Measurements from ENCODE around the gene SLC25A21. TPM values are rescaled to one million over a fixed set of nuclear protein-coding genes. Genes with fewer than 3 reads are reported as not detected.

SLC25A21 gene
- total and polyA plus RNA-seq, 2 of the 13 experiments (the other 11 are each of a cell fraction or from before 2014, with no cell fraction given): 1.9 to 2.9 TPM

- TF ChIP-seq, protein P1, sequence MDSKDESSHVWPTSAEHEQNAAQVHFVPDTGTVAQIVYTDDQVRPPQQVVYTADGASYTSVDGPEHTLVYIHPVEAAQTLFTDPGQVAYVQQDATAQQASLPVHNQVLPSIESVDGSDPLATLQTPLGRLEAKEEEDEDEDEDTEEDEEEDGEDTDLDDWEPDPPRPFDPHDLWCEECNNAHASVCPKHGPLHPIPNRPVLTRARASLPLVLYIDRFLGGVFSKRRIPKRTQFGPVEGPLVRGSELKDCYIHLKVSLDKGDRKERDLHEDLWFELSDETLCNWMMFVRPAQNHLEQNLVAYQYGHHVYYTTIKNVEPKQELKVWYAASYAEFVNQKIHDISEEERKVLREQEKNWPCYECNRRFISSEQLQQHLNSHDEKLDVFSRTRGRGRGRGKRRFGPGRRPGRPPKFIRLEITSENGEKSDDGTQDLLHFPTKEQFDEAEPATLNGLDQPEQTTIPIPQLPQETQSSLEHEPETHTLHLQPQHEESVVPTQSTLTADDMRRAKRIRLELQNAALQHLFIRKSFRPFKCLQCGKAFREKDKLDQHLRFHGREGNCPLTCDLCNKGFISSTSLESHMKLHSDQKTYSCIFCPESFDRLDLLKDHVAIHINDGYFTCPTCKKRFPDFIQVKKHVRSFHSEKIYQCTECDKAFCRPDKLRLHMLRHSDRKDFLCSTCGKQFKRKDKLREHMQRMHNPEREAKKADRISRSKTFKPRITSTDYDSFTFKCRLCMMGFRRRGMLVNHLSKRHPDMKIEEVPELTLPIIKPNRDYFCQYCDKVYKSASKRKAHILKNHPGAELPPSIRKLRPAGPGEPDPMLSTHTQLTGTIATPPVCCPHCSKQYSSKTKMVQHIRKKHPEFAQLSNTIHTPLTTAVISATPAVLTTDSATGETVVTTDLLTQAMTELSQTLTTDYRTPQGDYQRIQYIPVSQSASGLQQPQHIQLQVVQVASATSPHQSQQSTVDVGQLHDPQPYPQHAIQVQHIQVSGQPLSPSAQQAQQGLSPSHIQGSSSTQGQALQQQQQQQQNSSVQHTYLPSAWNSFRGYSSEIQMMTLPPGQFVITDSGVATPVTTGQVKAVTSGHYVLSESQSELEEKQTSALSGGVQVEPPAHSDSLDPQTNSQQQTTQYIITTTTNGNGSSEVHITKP (CRISPR knock-in tag; IDR thresholded peaks at IDR 0.05; ENCODE audit: low read depth): no peak
- TF ChIP-seq CREBL2 (CRISPR knock-in tag; IDR thresholded peaks at IDR 0.05; ENCODE audit: borderline replicate concordance) (no peak), NFRKB (IDR thresholded peaks at IDR 0.05) (peak; percentile 50; the same call in 1 of the 2 replicates), GLI4 (CRISPR knock-in tag; IDR thresholded peaks at IDR 0.05; ENCODE audit: borderline replicate concordance) (no peak), CEBPG (CRISPR knock-in tag; IDR thresholded peaks at IDR 0.05) (no peak), GFI1 (CRISPR knock-in tag; IDR thresholded peaks at IDR 0.05; ENCODE audit: borderline replicate concordance) (no peak), HNRNPUL1 (IDR thresholded peaks at IDR 0.05; ENCODE audit: low read depth, low read length) (no peak), ZNF567 (CRISPR knock-in tag; IDR thresholded peaks at IDR 0.05; ENCODE audit: borderline replicate concordance) (no peak), ZNF674 (CRISPR knock-in tag; IDR thresholded peaks at IDR 0.05; ENCODE audit: low read depth) (no peak), NPAS2 (CRISPR knock-in tag; IDR thresholded peaks at IDR 0.05; ENCODE audit: borderline replicate concordance) (no peak)
- TF ChIP-seq, protein P2, sequence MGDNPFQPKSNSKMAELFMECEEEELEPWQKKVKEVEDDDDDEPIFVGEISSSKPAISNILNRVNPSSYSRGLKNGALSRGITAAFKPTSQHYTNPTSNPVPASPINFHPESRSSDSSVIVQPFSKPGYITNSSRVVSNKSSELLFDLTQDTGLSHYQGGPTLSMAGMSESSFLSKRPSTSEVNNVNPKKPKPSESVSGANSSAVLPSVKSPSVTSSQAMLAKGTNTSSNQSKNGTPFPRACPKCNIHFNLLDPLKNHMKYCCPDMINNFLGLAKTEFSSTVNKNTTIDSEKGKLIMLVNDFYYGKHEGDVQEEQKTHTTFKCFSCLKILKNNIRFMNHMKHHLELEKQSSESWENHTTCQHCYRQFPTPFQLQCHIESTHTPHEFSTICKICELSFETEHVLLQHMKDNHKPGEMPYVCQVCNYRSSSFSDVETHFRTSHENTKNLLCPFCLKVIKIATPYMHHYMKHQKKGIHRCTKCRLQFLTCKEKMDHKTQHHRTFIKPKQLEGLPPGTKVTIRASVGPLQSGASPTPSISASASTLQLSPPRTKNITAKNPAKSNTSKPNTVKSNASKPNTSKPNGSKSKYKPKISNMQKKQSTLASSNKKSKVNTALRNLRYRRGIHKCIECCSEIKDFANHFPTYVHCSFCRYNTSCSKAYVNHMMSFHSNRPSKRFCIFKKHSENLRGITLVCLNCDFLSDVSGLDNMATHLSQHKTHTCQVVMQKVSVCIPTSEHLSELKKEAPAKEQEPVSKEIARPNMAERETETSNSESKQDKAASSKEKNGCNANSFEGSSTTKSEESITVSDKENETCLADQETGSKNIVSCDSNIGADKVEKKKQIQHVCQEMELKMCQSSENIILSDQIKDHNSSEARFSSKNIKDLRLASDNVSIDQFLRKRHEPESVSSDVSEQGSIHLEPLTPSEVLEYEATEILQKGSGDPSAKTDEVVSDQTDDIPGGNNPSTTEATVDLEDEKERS (CRISPR knock-in tag; IDR thresholded peaks at IDR 0.05): no peak
- TF ChIP-seq, protein P3, sequence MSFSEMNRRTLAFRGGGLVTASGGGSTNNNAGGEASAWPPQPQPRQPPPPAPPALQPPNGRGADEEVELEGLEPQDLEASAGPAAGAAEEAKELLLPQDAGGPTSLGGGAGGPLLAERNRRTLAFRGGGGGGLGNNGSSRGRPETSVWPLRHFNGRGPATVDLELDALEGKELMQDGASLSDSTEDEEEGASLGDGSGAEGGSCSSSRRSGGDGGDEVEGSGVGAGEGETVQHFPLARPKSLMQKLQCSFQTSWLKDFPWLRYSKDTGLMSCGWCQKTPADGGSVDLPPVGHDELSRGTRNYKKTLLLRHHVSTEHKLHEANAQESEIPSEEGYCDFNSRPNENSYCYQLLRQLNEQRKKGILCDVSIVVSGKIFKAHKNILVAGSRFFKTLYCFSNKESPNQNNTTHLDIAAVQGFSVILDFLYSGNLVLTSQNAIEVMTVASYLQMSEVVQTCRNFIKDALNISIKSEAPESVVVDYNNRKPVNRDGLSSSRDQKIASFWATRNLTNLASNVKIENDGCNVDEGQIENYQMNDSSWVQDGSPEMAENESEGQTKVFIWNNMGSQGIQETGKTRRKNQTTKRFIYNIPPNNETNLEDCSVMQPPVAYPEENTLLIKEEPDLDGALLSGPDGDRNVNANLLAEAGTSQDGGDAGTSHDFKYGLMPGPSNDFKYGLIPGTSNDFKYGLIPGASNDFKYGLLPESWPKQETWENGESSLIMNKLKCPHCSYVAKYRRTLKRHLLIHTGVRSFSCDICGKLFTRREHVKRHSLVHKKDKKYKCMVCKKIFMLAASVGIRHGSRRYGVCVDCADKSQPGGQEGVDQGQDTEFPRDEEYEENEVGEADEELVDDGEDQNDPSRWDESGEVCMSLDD (CRISPR knock-in tag; IDR thresholded peaks at IDR 0.05; ENCODE audit: borderline replicate concordance): no peak
- TF ChIP-seq, protein P4, sequence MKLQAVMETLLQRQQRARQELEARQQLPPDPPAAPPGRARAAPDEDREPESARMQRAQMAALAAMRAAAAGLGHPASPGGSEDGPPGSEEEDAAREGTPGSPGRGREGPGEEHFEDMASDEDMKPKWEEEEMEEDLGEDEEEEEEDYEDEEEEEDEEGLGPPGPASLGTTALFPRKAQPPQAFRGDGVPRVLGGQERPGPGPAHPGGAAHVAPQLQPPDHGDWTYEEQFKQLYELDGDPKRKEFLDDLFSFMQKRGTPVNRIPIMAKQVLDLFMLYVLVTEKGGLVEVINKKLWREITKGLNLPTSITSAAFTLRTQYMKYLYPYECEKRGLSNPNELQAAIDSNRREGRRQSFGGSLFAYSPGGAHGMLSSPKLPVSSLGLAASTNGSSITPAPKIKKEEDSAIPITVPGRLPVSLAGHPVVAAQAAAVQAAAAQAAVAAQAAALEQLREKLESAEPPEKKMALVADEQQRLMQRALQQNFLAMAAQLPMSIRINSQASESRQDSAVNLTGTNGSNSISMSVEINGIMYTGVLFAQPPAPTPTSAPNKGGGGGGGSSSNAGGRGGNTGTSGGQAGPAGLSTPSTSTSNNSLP (IDR thresholded peaks at IDR 0.05; ENCODE audit: low read depth, low read length): no peak
These were observed 39.0 kb downstream of the SLC25A21 start (continued) for GRCh38 chr14:37133284-37133913.
